Gastroesophageal sphincter (tissue), 4 donors: ENCODE results near the gene CRYBA2. TPM values are rescaled to one million over a fixed set of nuclear protein-coding genes. Genes with fewer than 3 reads are reported as not detected.

Experiments
- ATAC-seq: fragments of 150-250 bp; one replicate; pipeline ENCODE4 v1.9.1; 2016; ENCODE audit warnings: mild to moderate bottlenecking, moderate library complexity
- H3K27ac ChIP-seq, 4 donors: fragments of 200-600 bp; sonication (generic) in 3 of 4; 1 replicate in 3 of 4; 2 replicates in 1 of 4; pipeline ENCODE4 v1.5.1; 2016 to 2019
- H3K27me3 ChIP-seq: fragments of 200-600 bp; sonication (generic); one replicate; pipeline ENCODE4 v1.5.1; 2019
- H3K36me3 ChIP-seq, 2 donors: fragments of 200-600 bp; sonication (generic); one replicate each; pipeline ENCODE4 v1.5.1; 2019; ENCODE audit warnings: control low read depth in 1 of 2
- H3K4me1 ChIP-seq, 3 donors: fragments of 200-600 bp; sonication (generic); 1 replicate in 2 of 3; 2 replicates in 1 of 3; pipeline ENCODE4 v1.5.1; 2016 to 2019; ENCODE audit warnings: control low read depth in 2 of 3
- H3K4me3 ChIP-seq, 2 donors: fragments of 200-600 bp; sonication (generic); one replicate each; pipeline ENCODE4 v1.5.1; 2019; ENCODE audit warnings: mild to moderate bottlenecking in 1 of 2, moderate library complexity in 1 of 2
- H3K9me3 ChIP-seq, 3 donors: fragments of 200-600 bp; sonication (generic); one replicate each; pipeline ENCODE4 v1.5.1; 2017 to 2019; ENCODE audit warnings: control low read depth in 2 of 3
- CTCF ChIP-seq, 4 experiments: fragments of 200-600 bp in 2 of 4; fragments of 450-650 bp in 2 of 4; sonication (generic) in 1 of 4; IDR thresholded peaks; one replicate each; pipeline ENCODE4 v1.5.1; 2017 to 2019; ENCODE audit warnings: antibody characterized with exemption in 4 of 4, mild to moderate bottlenecking in 2 of 4, moderate library complexity in 2 of 4
- EP300 ChIP-seq: sonication (generic); formaldehyde crosslinking; IDR thresholded peaks from one replicate; pipeline ENCODE4 v1.6.1; 2017; ENCODE audit warnings: antibody characterized with exemption, mild to moderate bottlenecking
- POLR2A ChIP-seq, 2 donors: fragments of 450-650 bp; IDR thresholded peaks; one replicate each; pipeline ENCODE4 v1.6.1; 2017; ENCODE audit warnings: antibody characterized with exemption in 2 of 2, mild to moderate bottlenecking in 2 of 2, moderate library complexity in 1 of 2
- POLR2AphosphoS5 ChIP-seq: sonication (generic); formaldehyde crosslinking; IDR thresholded peaks from one replicate; pipeline ENCODE4 v1.6.1; 2017; ENCODE audit warnings: antibody characterized with exemption
- WGBS, 2 donors: methylation state at CpG; one replicate each; pipeline ENCODE4 v1.1.5; 2018; ENCODE audit warnings: low coverage in 1 of 2; 5-methylcytosine and 5-hydroxymethylcytosine counted together
- total RNA-seq, 4 donors: library from RNA; depleted of rRNA; stranded (reverse); fragments of >200 nt; gene quantifications; one replicate each; pipeline ENCODE4 v1.1.0, GENCODE V29; 2016

The CRYBA2 gene
- total RNA-seq, 4 donors from 2014 or later: not detected

GRCh38 chr2:218990052-218990451 is 3.2 kb downstream of the CRYBA2 start:
- peaks cover 100% of the 10 kb centered on the region for H3K27me3 ChIP-seq
- peaks cover 0 to 26% (median 19%) of the 10 kb centered on the region in 3 donors for H3K4me1 ChIP-seq
- 11 to 25% methylated on average over 3 to 4 of the region's 9 CpGs for WGBS, 2 donors
- no peaks in the 10 kb centered on the region for H3K9me3 ChIP-seq
- H3K27ac ChIP-seq: no peak overlapping the region
- no peak for ATAC-seq
- H3K36me3 ChIP-seq: no peaks in the 10 kb centered on the region
- no peak overlapping the region for H3K4me3 ChIP-seq
- TF ChIP-seq CTCF (IDR thresholded peaks at IDR 0.05) (no peak), EP300 (no peak)

GRCh38 chr2:218988650-218989049 is 4.6 kb downstream of the CRYBA2 start:
- H3K36me3 ChIP-seq: no peaks in the 10 kb centered on the region
- peaks cover 0 to 34% (median 27%) of the 10 kb centered on the region in 3 donors for H3K4me1 ChIP-seq
- H3K9me3 ChIP-seq: no peaks in the 10 kb centered on the region
- H3K27ac ChIP-seq: no peak overlapping the region
- no peak for TF ChIP-seq POLR2AphosphoS5
- no peak for TF ChIP-seq EP300
- whole genome bisulfite sequencing, 2 donors: no CpG with 5 or more reads among the region's 2 CpGs
- H3K4me3 ChIP-seq: no peak overlapping the region
- H3K27me3 ChIP-seq: peaks cover 100% of the 10 kb centered on the region
- no peak for ATAC-seq

- Histone ChIP-seq H3K27me3 (peaks cover 100% of the 10 kb centered on the region), H3K9me3 (no peaks in the 10 kb centered on the region), H3K36me3 (no peaks in the 10 kb centered on the region), H3K4me1 (peaks cover 0 to 32% (median 22%) of the 10 kb centered on the region in 3 donors), H3K4me3 (no peak overlapping the region), H3K27ac (no peak overlapping the region)
- TF ChIP-seq POLR2AphosphoS5 (no peak), EP300 (no peak), CTCF (IDR thresholded peaks at IDR 0.05) (no peak), POLR2A (IDR thresholded peaks at IDR 0.05) (no peak)
- ATAC-seq: no peak
- 23 to 37% methylated on average over 3 of the region's 3 CpGs for WGBS, 2 donors
Observed at GRCh38 chr2:218988164-218988563, 5.1 kb downstream of the CRYBA2 start.

- Histone ChIP-seq H3K36me3 (no peaks in the 10 kb centered on the region), H3K27ac (no peak overlapping the region), H3K27me3 (peaks cover 100% of the 10 kb centered on the region), H3K4me1 (peaks cover 0 to 42% (median 25%) of the 10 kb centered on the region in 3 donors), H3K4me3 (no peak overlapping the region), H3K9me3 (no peaks in the 10 kb centered on the region)
- TF ChIP-seq EP300: no peak
- WGBS, 2 donors: 27 to 33% methylated on average over 2 to 3 of the region's 4 CpGs
- ATAC-seq: no peak
Observed at GRCh38 chr2:218986148-218986761, 7.0 kb downstream of the CRYBA2 start.

GRCh38 chr2:218985325-218986091 is 7.7 kb downstream of the CRYBA2 start:
- peak overlapping the region in 1 of 2 donors; percentile 14 for H3K4me3 ChIP-seq
- no peak overlapping the region for H3K27ac ChIP-seq
- ATAC-seq: no peak
- no peak for TF ChIP-seq POLR2A (IDR thresholded peaks at IDR 0.05)
- TF ChIP-seq POLR2AphosphoS5: no peak
- no peak for TF ChIP-seq CTCF (IDR thresholded peaks at IDR 0.05)
- TF ChIP-seq EP300: no peak
- peaks cover 100% of the 10 kb centered on the region for H3K27me3 ChIP-seq
- no peaks in the 10 kb centered on the region for H3K36me3 ChIP-seq
- WGBS, 2 donors: 4 to 5% methylated on average over 25 to 26 of the region's 49 CpGs
- H3K9me3 ChIP-seq: no peaks in the 10 kb centered on the region
- peaks cover 0 to 50% (median 25%) of the 10 kb centered on the region in 3 donors for H3K4me1 ChIP-seq

GRCh38 chr2:218985021-218985324 is 8.2 kb downstream of the CRYBA2 start, which contains the start of gene FEV:
Gene FEV, minus strand, starts transcription at chr2:218985184. Its CDS starts 109 bp downstream, at chr2:218985075.
- TF ChIP-seq CTCF (IDR thresholded peaks at IDR 0.05) (no peak), POLR2AphosphoS5 (no peak), EP300 (no peak)
- Histone ChIP-seq H3K9me3 (no peaks in the 10 kb centered on the region), H3K27ac (no peak within 1 kb of the TSS), H3K27me3 (peaks cover 100% of the 10 kb centered on the region), H3K4me1 (peaks cover 0 to 55% (median 25%) of the 10 kb centered on the region in 3 donors), H3K36me3 (no peaks in the 10 kb centered on the region), H3K4me3 (peak within 1 kb of the TSS in 1 of 2 donors; percentile 14)
- ATAC-seq: no peak
- no CpG with 5 or more reads among the region's 32 CpGs for WGBS, 2 donors
